Sigmoid colon (tissue), 7 donors: ENCODE results near the gene TBC1D10A. TPM values are rescaled to one million over a fixed set of nuclear protein-coding genes. Genes with fewer than 3 reads are reported as not detected.

Source experiments
- DNase-seq: peaks from one replicate; pipeline ENCODE4 v3.0.0-alpha.2; 2019
- H3K27ac ChIP-seq, 4 donors: fragments of 200-600 bp; sonication (generic); one replicate each; pipeline ENCODE4 v1.5.1; 2016 to 2019; ENCODE audit warnings: mild to moderate bottlenecking in 1 of 4
- H3K27me3 ChIP-seq, 3 donors: fragments of 200-600 bp; sonication (generic); one replicate each; pipeline ENCODE4 v1.5.1; 2019; ENCODE audit warnings: mild to moderate bottlenecking in 1 of 3
- H3K36me3 ChIP-seq, 4 donors: fragments of 200-600 bp; sonication (generic); one replicate each; pipeline ENCODE4 v1.5.1; 2016 to 2019
- H3K4me1 ChIP-seq, 4 donors: fragments of 200-600 bp; sonication (generic); one replicate each; pipeline ENCODE4 v1.5.1; 2017 to 2019
- H3K4me3 ChIP-seq, 4 donors: fragments of 200-600 bp; sonication (generic); one replicate each; pipeline ENCODE4 v1.5.1; 2017 to 2019; ENCODE audit warnings: mild to moderate bottlenecking in 2 of 4, moderate library complexity in 1 of 4
- H3K9me3 ChIP-seq, 4 donors: fragments of 200-600 bp in 3 of 4; sonication (generic) in 3 of 4; one replicate each; pipeline versions ENCODE4 v1.5.1 to v1.6.1; 2013 to 2019
- EP300 ChIP-seq, 4 donors: sonication (generic); formaldehyde crosslinking; IDR thresholded peaks; one replicate each; pipeline ENCODE4 v1.6.1; 2017; ENCODE audit warnings: antibody characterized with exemption in 4 of 4
- POLR2A ChIP-seq, 2 donors: fragments of 450-650 bp; IDR thresholded peaks; one replicate each; pipeline ENCODE4 v1.6.1; 2016; ENCODE audit warnings: antibody characterized with exemption in 2 of 2, mild to moderate bottlenecking in 2 of 2, moderate library complexity in 2 of 2
- POLR2AphosphoS5 ChIP-seq, 4 donors: sonication (generic); formaldehyde crosslinking; IDR thresholded peaks; one replicate each; pipeline ENCODE4 v1.6.1; 2017; ENCODE audit warnings: antibody characterized with exemption in 4 of 4
- WGBS, 2 donors: extraction: QIAGEN DNeasy Blood & Tissue Kit; methylation state at CpG; one replicate each; pipeline ENCODE4 v1.1.7; 2013; 5-methylcytosine and 5-hydroxymethylcytosine counted together
- intact Hi-C: fragments of 100-400 bp; cut with DNase I; formaldehyde crosslinking; loops from one replicate; pipeline ENCODE4 v1.15.1; 2023
- polyA plus RNA-seq, 3 donors: library from polyadenylated mRNA; stranded (reverse); fragments of 200-250 nt; gene quantifications; one replicate each; pipeline ENCODE4 v1.2.3, GENCODE V29; 2013
- total RNA-seq, 4 donors: library from RNA; depleted of rRNA; stranded (reverse); fragments of >200 nt; gene quantifications; one replicate each; pipeline ENCODE4 v1.1.0, GENCODE V29; 2016
- TF ChIP-seq, protein P1 (sequence below), 4 experiments: fragments of 450-650 bp in 3 of 4; fragments of 200-600 bp in 1 of 4; IDR thresholded peaks; one replicate each; pipeline ENCODE4 v1.5.1; 2016 to 2019; ENCODE audit warnings: antibody characterized with exemption in 4 of 4, mild to moderate bottlenecking in 3 of 4, moderate library complexity in 2 of 4
- donor health status: healthy with polysubstance abuse.
- donor health status: Bipolar disorder and iron deficiency.
- donor health status: healthy.

TBC1D10A gene
- total and polyA plus RNA-seq, 7 donors = 12.5 to 35.4 (median 29.1) TPM

GRCh38 chr22:30371981-30372380 lies 45.2 kb upstream of the TBC1D10A start:
- intact Hi-C loops = no loop called here
- Histone ChIP-seq H3K36me3 (no peaks in the 10 kb centered on the region), H3K9me3 (no peaks in the 10 kb centered on the region), H3K4me3 (no peak overlapping the region), H3K27ac (no peak overlapping the region), H3K27me3 (no peaks in the 10 kb centered on the region), H3K4me1 (no peaks in the 10 kb centered on the region)
- TF ChIP-seq POLR2AphosphoS5 (IDR thresholded peaks at IDR 0.05) (no peak), EP300 (IDR thresholded peaks at IDR 0.05) (no peak), POLR2A (IDR thresholded peaks at IDR 0.05) (no peak)
- TF ChIP-seq, protein P1, sequence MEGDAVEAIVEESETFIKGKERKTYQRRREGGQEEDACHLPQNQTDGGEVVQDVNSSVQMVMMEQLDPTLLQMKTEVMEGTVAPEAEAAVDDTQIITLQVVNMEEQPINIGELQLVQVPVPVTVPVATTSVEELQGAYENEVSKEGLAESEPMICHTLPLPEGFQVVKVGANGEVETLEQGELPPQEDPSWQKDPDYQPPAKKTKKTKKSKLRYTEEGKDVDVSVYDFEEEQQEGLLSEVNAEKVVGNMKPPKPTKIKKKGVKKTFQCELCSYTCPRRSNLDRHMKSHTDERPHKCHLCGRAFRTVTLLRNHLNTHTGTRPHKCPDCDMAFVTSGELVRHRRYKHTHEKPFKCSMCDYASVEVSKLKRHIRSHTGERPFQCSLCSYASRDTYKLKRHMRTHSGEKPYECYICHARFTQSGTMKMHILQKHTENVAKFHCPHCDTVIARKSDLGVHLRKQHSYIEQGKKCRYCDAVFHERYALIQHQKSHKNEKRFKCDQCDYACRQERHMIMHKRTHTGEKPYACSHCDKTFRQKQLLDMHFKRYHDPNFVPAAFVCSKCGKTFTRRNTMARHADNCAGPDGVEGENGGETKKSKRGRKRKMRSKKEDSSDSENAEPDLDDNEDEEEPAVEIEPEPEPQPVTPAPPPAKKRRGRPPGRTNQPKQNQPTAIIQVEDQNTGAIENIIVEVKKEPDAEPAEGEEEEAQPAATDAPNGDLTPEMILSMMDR (IDR thresholded peaks at IDR 0.05) = no peak
- WGBS, 2 donors = 64 to 86% methylated on average over 13 of the region's 13 CpGs
- DNase-seq = no peak

DNA sequence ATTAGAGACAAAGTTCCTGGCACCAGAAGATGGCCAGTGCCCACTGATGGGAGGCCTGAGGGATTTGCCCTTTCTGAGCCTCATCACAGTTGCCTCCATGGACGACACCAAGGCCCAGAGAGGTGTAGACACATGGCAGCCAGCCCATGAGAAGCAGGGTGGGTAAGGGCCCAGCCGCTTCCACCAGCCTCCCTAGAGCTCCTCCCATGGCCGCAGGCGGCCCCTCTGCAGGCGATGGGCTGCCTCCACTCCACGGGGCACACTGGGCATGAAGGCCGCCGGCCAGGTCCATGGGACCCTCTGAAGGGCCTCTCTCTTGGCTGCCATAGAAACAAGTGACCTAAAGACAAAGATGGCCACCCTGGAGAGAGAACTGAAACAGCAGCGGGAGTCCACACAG lies 44.6 kb upstream of the TBC1D10A start:
- intact Hi-C loops = no loop called here
- Histone ChIP-seq H3K4me3 (no peak overlapping the region), H3K9me3 (no peaks in the 10 kb centered on the region), H3K4me1 (no peaks in the 10 kb centered on the region), H3K27me3 (no peaks in the 10 kb centered on the region), H3K27ac (no peak overlapping the region), H3K36me3 (no peaks in the 10 kb centered on the region)
- DNase-seq = no peak
- no peak for TF ChIP-seq POLR2AphosphoS5 (IDR thresholded peaks at IDR 0.05)
- WGBS, 2 donors = 94 to 97% methylated on average over 9 of the region's 9 CpGs

GRCh38 chr22:30370641-30371230 lies 44.0 kb upstream of the TBC1D10A start:
- no peak overlapping the region for H3K4me3 ChIP-seq
- 93 to 94% methylated on average over 19 of the region's 19 CpGs for WGBS, 2 donors
- intact Hi-C loops = no loop called here
- H3K9me3 ChIP-seq = no peaks in the 10 kb centered on the region
- no peak for DNase-seq
- H3K27ac ChIP-seq = no peak overlapping the region
- TF ChIP-seq POLR2A (IDR thresholded peaks at IDR 0.05) (no peak), EP300 (IDR thresholded peaks at IDR 0.05) (no peak), POLR2AphosphoS5 (IDR thresholded peaks at IDR 0.05) (no peak)
- TF ChIP-seq, protein P1 (IDR thresholded peaks at IDR 0.05) = no peak
- H3K36me3 ChIP-seq = no peaks in the 10 kb centered on the region
- no peaks in the 10 kb centered on the region for H3K27me3 ChIP-seq
- no peaks in the 10 kb centered on the region for H3K4me1 ChIP-seq

- no peak overlapping the region for H3K27ac ChIP-seq
- H3K36me3 ChIP-seq = no peaks in the 10 kb centered on the region
- no peaks in the 10 kb centered on the region for H3K4me1 ChIP-seq
- no peaks in the 10 kb centered on the region for H3K27me3 ChIP-seq
- H3K9me3 ChIP-seq = no peaks in the 10 kb centered on the region
- DNase-seq = no peak
- WGBS, 2 donors = 89 to 93% methylated on average over 9 of the region's 9 CpGs
- intact Hi-C loops = no loop called here
- TF ChIP-seq POLR2AphosphoS5 (IDR thresholded peaks at IDR 0.05) (no peak), EP300 (IDR thresholded peaks at IDR 0.05) (no peak), POLR2A (IDR thresholded peaks at IDR 0.05) (no peak)
- TF ChIP-seq, protein P1 (IDR thresholded peaks at IDR 0.05) = no peak
- no peak overlapping the region for H3K4me3 ChIP-seq
Observed at GRCh38 chr22:30368420-30368819, 41.7 kb upstream of the TBC1D10A start.

- no peaks in the 10 kb centered on the region for H3K36me3 ChIP-seq
- no peak for DNase-seq
- no peak for TF ChIP-seq EP300 (IDR thresholded peaks at IDR 0.05)
- TF ChIP-seq POLR2AphosphoS5 (IDR thresholded peaks at IDR 0.05) = no peak
- TF ChIP-seq, protein P1 (IDR thresholded peaks at IDR 0.05) = no peak
- TF ChIP-seq POLR2A (IDR thresholded peaks at IDR 0.05) = no peak
- WGBS, 2 donors = 94% methylated on average over 18 of the region's 18 CpGs
- no peak overlapping the region for H3K27ac ChIP-seq
- intact Hi-C loops = no loop called here
- no peak overlapping the region for H3K4me3 ChIP-seq
- H3K27me3 ChIP-seq = no peaks in the 10 kb centered on the region
- H3K4me1 ChIP-seq = no peaks in the 10 kb centered on the region
- H3K9me3 ChIP-seq = no peaks in the 10 kb centered on the region
Observed at GRCh38 chr22:30365891-30366290, 39.1 kb upstream of the TBC1D10A start.
